HG03469 (cell line): ENCODE results near the gene OXNAD1.
"Not testable (repeated sequence)": the region's sequence is repeated elsewhere in the genome, so short reads cannot be mapped to it uniquely, and the experiment has no call there.

Experiments used
- ATAC-seq: cut with Tn5 transposase; IDR thresholded peaks from one replicate; pipeline ENCODE4 v1.9.1; 2021; ENCODE audit warnings: mild to moderate bottlenecking, moderate library complexity, moderate number of reproducible peaks; ENCODE audit not compliant: unreplicated experiment

OXNAD1 gene

DNA sequence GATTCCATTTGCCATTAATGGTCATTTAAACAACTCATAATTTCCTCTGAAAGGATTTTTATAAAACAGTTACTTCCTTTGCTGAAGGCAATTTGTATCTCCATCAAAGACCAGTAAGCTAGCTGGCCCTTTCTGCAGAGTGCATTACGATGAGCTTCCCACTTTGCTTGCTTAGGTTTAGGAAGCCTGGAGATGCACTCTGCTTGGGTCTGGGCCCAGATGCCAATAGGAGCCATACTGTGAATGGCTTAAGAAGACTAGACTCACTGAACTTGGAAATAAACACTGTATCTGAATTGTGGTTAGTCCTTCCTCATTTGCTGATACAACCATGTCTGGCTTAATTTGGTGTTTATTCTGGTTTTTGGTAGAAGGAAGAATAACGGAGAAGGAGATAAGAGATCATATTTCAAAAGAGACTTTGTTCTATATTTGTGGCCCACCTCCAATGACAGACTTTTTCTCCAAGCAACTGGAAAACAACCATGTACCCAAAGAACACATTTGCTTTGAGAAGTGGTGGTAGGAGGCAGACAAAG lies 38.1 kb downstream of the OXNAD1 start:
- no peak for ATAC-seq

DNA sequence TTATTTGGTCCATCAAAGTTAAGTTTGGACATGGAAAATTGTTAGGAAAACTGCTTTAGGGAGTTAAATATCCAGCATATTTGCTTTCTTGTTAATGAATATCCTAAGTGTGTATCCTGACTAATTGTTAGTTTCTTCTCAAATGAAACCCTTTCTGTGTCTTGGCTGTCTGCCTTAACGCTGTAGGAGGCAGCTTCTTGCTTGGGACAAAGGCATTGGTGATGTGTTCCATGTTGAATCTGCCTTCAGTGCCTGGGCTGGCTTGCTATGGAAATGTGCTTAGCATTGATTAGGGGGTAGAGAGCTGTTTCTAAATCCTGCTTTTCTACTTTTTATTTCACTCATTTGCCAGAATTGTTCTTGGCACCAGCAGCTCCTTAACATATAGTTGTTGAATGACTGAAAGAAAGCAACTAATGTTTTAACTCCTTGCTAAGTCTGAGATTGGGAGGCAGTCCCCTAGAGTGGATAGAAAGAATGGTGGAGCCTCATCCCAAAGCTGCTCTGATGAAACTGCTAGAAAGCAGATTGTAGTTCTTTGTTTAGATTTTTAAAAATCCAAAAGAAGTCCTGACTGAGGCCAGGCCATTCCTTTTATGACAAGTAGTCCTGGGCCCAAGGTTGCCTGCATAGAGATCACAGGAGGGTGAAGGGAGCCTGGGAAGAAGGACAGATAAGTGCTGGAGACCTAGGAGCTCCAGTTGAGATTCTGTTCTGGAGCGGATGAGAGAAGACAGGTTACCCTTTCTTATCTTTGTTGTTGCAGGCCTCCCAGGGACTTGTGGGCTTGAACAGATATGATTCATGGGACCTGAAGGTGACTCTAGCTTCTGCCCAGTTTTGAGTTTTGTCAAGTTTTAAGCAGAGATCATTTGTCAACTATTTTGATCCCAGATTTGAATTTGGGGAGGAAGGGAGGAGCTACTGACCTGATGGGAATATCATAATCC lies 39.3 kb downstream of the OXNAD1 start:
- no peak for ATAC-seq

DNA sequence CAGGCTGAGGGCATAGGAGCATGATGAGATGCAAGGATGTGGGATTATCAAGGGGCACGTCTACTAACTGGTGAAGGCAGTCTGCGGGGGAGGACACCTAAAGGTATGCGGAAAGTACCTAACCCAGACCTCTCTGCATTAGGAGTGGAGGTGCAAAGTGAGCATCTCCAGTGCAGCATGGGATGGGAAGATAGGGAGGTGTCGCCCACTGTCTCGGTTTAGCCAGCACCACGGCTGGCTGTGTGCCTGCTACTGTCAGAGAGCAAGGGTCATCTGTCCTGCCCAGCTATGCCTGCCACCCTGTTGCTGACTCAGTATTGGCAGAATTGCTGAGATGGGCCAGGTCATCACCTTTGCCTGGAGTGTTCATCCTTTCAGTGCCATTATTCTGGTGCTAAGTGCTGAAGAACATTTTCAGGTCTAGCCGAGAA lies 40.1 kb downstream of the OXNAD1 start:
- ATAC-seq: no peak

DNA sequence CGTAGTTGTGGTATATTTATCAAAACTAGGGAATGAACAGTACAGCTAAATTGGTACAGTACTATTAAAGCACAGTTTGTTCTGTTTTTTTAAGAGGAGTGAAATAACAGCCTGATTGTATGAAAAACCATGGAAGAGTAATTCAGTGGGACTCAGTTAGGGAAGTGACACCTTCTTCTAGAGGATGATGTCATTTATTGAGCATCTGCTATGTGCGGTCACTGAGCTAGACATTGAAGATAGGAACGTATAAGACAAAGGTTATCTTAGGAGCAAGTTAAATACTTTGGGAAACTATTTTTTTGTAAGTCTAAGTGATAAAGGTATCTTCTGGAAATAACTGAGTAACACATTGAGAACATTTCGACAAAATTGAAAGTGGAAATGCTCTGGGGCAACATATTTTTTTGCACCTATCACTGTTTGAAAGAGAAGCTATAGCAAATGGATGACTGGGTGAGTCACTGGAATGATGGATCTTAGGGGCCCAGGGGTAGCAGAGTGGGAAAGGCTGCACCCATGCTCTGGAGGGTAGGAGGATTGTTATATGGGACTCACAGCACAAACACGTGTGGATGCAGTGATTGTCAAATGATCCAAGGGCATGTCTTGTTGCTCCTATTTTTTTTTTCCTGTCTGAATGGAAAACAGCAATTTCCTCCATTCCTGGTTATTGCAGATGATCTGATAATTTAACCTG lies 43.0 kb downstream of the OXNAD1 start:
- ATAC-seq: no peak

DNA sequence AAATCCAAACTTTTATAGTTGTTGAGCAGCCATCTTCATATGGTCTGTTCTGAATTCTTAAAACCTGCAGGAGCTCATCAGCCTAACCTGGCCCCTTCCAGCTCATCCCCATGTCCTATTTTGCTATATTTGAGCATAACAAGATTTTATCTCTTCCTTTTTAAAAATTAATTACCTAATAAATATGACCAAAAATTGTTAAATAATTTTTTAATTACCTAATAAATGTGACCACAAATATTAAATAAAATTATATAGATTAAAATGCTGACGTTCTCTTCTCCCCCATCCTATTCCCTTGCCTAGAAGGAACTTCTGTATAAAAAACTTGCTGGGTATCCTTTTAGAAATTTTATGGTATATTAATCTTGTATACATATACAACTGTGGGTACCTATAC lies 43.7 kb downstream of the OXNAD1 start:
- no peak for ATAC-seq

DNA sequence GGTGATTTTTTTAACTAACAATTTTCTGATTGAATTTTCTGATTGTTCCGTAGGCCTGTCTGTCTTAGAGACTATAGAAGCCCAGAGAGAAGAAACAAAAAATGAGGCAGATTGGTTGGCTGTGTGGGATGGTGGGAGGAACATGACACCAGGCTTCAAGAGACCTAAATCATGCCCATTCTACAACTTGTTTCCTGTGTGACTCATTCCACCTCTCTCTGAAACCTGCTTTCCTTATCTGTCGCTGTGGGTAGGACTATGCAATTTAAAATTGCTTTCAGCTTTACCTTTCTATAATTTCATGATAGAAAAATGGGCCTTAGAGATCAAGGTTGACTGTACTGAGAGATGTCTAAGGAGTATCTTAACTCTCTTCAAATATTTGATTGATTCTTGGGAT lies 44.5 kb downstream of the OXNAD1 start:
- ATAC-seq: peak; percentile 77

DNA sequence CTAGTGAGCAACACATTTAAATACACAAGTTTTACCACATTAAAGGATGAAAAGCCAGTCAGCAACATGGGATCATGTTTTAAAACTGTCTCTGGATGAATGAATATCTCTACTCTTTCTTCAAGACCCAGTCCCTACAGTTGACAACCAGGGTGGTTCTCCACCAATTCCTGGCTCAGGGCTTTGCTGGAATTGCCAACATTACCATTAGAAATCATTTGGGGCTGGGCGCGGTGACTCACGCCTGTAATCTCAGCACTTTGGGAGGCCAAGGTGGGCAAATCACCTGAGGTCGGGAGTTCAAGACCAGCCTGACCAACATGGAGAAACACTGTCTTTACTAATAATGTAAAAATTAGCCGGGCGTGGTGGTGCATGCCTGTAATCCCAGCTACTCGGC lies 45.5 kb downstream of the OXNAD1 start:
- ATAC-seq: not testable (repeated sequence)

DNA sequence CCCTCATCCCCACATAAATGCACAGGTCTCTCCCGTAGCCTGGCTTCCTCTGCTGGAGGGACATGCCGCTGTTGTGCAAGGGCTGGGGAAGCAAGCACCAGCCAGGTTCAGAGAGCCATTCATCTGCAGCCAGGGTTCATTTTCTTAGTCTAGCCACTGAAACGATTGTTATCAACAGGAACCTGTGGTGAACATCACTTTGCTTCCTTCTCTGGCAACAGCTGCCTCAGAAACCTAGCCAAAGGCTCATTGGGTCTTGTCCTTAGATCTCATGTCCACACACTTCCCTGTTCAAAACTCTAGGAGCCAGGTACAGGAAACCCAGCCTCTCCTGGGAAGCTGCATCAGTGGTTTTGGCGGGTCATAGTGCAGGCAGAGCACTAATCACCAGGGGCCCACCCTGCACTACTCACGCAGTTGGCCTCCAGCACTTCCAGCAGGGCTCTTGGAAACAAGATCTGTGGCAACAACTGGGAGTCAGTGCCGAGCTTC lies 47.0 kb downstream of the OXNAD1 start:
- peak; percentile 41 for ATAC-seq

DNA sequence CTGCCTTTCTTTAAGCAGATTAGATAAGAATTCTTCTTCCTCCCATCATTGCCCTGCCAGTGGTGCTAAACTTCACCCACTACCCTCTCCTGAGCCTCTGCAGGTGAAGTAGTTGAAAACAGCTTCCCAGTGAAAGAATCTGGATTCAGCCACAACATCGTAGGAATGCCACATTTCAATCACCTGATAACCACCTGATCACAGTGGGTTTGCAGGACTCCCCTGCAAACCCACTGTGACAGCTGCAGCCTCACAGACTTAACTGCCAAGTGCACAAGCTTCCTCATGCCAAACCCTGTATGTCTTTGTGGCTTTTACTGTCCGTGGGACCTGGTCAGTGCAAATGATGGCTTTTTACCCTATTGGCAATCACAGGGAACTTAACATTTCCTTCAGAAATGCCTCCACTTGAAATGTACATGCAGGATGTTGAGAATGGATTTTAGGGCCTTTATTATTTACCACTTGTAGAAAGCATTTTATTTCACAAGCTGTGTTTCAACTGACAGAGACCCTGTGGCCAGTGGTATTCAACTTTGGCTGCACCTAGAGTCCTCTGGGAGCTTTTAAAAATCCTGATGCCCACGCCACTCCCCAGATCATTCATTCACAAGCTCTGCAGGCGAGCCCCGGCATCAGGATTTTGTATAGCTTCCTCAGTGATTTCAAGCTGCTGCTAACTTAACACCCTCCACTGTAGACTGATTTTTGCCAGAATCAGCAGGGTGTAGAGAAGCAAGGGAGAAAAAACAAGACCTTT lies 49.1 kb downstream of the OXNAD1 start:
- no peak for ATAC-seq

DNA sequence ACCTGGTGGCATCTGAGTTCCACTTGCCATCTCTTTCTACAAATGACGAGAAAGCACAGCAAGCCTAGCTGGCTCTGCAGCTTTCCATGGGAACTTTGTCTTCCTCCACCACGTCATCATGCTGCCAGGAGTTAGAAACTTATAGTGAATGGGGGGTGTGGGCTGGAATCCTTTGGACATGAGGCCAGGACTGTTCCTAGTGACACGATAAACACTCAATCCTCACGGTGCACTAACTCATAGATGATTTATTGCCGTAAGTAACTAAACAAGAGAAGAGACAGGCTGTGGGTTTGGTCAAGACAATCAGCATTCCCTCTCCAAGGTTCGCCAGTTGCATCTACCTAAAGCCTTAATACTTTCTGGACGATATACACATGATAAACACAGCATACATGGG lies 50.6 kb downstream of the OXNAD1 start:
- ATAC-seq: no peak

DNA sequence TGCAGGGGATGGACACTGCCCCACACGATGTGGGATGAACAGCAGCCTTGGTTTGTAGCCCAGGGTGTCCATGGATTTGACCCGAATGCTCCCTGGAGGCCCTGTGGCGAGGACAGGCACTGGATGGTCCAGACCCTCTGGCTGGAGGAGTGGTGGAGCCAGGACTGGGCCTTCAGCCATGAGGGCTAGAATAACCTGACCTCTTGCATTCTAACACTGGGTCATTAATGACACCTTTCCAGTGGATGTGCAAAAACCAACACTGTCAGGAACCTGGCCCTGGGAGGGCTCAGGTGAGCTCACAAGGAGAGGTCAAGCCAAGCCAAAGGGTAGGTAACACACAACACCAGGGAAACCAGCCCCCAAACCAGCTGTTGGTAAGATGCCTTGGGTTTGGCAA lies 51.4 kb downstream of the OXNAD1 start:
- ATAC-seq: no peak

DNA sequence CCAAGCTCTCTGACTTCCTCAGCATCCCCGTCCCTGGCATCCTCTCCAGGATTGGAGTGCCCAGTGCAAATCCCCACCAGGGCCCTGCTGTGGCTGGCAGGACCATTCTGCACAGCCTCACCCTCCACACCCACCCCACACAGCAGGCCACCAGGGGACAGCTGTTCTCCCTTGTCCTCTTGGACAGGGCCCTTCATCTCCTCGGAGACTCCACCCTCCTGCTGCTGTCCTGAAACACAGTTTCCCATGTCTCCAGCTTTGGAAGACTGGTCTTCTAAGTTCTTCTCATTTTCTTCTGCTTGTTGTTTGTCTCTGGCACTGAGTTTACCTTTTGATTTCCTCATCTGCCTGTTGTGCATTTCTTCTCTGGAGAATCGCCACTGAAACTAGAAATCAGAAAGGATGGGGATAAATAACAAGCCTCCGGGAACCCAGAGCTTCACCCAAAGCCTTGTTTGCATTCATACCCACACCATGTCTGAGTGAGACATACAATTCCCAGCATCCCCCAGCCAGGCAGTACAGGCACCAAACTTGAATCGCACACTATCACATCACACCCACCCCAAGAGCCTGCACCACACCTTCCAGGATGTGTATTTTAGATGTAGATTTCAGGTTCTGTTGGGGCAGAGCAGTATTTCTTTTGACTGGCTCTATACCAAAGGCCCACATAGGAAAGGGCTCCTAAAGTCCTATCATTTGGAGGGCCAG lies 52.0 kb downstream of the OXNAD1 start:
- ATAC-seq: no peak

DNA sequence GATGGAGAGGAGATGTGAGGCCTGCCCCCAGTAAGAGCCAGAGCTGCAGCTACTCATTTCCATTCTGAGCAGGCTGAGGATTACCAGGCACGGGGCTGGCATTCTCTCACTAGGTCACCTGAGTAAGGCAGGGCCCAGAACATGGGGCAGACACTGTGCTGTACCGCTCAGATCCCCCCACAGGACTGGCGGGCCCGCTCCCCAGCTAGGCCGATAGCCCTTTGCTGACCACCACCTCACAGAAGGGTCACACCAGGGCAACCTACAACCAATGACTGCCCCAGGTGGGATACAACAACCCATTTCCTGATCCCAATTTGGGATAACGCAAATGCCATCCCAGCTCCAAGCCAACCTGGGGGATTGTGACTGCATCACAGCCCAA lies 52.5 kb downstream of the OXNAD1 start:
- no peak for ATAC-seq

DNA sequence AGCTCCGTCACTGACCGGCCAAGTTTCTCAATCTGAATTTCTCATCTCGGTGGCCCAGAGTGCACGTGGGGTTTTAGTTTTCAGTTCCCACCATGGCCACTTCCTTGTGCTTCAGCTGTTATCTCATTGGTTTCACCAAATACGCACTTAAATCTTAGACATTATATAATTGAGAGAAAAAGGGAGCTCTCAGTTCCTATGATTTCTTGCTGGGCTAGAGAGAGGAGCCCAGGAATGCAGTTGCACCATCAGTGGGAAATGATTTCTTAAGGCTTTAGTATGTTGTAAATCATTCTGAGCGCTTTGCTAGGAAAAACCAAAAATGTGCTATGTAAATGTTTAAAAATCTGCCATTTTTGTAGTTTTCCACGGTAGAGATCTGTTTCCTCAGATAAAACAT lies 53.2 kb downstream of the OXNAD1 start:
- no peak for ATAC-seq

DNA sequence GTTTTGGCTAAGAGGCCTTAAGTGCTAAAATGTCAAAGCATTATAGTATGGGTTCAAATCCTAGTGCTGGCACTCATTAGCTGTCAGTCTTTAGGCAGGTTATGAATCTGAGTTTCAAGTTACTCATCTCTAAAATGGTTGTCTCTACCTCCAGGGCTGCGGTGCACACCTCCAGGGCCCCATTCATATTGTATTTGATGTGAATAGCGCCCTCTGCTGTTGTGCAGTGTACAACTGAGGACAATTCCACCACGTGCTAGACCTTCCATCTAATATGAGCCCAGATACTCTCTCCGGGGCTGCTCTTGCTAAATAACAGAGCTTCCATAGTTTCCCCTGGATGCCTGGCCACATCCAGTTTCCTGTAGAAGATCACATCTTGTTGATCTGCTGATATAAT lies 54.3 kb downstream of the OXNAD1 start:
- no peak for ATAC-seq

DNA sequence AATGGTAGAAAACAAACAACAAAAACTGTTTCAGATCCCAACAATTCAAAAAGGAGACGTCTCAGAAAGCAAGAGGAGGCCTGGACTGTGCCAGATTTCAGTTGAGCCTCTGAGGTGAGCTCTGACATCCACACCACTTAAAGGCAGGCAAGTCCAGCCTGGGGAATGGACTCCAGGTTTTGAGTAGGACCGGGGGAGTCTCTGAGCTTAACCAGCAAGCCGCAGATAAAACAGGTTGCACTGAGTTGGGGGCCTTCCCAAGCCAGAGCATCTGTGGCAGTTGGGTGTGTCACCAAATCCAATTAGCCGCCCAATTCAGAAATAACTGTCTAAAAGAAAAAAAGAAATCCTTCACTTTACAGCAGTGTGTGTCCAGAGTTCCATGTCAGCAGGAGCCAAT lies 54.7 kb downstream of the OXNAD1 start:
- no peak for ATAC-seq

DNA sequence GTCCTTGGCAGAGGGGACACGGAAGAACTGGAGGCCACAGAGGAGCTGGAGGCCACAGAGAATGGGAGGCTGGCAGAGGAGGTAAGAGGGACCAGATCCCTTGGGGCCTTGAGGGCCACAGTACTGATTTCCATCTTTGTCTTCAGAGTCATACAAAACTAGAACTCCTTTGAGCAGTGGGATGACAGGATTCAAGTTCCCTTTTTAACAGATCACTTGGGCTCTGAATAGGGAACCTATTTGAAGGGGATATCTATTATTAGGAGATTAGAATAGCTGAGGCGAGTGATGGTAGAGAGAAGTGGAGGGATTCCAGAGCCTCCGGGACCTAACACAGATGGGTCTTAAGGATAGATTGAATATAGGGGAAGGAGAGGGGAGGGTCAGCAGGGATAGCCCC lies 55.7 kb downstream of the OXNAD1 start:
- no peak for ATAC-seq

DNA sequence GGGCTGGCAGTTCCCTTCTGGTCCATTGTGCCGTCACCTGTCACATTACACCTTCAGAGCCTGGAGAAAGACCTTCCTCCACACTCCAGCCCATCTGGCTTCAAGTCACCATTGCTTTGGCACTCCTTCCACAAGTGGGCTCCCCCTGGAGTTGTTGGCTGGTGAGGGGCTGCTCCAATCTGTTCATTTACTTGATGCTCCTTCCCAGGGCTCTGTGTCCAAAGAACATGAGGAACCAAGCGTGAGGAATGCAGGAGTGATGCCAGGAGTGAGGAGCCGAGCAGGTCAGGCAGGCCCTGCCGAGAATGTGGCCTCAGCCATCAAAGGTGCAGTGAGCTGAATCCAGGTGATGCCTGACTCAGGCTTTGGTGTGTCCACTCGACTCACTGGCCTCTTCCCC lies 57.2 kb downstream of the OXNAD1 start:
- no peak for ATAC-seq

DNA sequence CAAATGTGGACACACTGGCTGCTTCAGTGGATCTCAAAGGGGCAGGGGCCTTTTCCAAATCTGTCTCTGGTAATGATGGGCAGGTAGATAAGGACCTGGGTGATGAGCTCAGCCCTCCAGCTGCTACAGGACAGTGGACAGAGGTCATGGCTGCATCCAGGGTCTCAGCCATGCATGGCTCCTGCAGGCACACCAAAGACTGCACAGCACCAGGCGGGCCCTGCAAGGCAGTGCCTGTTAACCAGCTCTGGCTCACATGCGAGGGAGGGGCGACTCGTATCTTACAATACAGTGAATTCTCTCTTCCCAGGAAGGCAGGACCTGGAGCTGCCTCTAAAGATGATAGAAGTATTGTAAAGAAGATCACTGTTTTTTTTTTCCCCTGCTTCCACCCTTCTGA lies 58.7 kb downstream of the OXNAD1 start:
- ATAC-seq: no peak

DNA sequence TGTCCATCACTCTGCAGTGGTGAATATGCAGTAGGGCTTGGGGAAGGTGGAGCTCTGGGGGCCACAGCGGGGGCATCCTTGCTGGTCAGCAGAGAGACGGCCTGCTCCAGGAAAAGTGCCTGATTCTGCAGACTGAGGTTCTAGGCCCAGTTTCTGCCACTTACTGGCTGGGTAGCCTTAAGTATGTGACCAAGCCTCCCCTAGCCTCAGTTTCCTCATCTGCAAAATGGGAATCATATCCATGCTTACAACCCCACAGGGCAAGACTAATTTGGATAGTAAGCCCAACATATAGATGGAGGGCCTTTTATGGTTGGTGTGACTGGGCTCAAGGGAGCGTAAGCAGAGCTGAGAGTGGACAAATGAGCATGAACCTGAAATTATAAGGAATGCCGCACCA lies 60.8 kb downstream of the OXNAD1 start:
- ATAC-seq: no peak
